Limb (tissue), 2 donors: Measurements from ENCODE around the gene SORCS3.

ENCODE experiments used
- DNase-seq, 2 donors: peaks; one replicate each; pipeline ENCODE4 v3.0.0-alpha.2; 2016; ENCODE audit errors: extremely low spot score in 2 of 2

The SORCS3 gene

GRCh38 chr10:105252911-105253310 is 611.8 kb downstream of the SORCS3 start:
- DNase-seq: no peak

DNA sequence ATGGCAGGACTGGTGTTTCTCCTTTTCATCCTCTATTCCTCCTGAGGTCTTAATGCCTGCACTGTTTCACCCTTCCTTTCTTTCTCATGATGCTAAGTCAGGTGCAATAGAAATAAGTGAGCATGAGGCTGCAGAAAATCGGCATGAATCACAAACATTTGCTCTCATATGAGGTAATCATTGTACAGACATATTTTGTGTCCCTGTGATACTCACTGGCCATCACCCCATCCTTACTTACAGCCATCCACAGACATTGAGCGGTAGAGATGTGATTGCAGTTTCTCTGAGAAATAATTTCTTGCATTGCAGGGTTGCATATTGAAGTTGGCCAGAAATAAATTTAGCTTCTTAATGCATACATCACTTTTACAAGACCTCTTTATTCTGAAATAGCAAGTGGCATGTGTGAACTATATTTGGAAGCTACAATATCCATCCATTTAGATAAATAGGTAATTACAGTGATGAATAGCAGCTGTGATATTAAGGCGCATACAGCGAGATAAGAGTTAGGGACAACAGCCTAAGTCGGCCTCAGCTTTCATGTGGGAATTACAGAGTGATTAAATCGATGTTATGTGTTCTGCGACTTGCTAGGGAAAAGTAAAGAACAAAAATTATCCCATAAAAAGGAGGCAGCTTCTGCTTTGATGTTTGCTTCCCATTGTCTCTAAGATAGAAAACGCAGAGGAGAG is 612.6 kb downstream of the SORCS3 start:
- no peak for DNase-seq

DNA sequence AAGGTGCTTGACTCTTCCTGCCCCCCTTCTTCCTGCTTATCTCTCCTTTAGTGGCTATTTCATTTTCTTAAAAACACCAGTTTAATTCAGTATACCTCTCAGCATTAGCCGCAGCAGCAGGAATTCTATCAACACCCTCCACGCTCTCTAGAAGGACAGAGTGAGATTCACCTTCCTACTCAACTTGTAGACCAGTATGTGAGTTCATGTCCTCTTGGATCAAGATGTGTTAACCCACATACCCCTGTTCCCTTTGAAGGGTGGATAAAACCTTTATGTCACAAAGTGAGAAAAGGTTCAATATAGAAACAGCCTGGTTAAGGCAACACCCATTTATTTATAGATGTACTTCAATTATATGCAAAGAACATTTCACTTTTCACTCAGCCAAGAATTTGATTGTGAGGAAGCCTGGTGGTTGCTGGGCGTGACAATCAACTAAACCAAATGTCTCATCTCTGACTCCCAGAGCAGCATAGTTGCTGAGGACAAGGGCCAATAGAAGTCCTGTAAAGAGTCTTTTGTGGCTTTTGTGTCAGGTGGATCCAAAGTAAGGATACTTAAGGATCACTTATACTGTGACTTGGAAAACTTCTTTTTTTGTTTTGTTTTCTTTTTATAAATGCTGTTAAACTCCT is 617.1 kb downstream of the SORCS3 start:
- DNase-seq: no peak

DNA sequence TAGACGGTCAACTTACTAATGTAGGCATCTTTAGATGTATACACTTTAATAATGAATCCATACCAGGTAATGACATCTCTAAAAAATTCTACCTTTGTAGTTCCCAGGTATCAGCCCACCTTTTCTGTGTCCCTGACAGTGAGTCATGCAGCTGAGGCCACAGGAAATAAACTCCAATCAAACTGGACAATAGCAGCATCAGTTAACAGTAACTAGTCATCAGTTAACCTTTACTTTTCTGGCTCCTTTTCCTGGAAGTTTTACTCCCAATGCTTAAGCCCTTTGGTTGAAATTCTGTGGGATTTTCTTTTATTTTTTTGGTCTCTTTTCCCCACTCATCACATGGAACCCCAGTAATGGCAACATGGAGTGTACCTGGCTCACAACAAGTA is 617.6 kb downstream of the SORCS3 start:
- no peak for DNase-seq

- DNase-seq: no peak
Measured at GRCh38 chr10:105259201-105259600, 618.1 kb downstream of the SORCS3 start.

DNA sequence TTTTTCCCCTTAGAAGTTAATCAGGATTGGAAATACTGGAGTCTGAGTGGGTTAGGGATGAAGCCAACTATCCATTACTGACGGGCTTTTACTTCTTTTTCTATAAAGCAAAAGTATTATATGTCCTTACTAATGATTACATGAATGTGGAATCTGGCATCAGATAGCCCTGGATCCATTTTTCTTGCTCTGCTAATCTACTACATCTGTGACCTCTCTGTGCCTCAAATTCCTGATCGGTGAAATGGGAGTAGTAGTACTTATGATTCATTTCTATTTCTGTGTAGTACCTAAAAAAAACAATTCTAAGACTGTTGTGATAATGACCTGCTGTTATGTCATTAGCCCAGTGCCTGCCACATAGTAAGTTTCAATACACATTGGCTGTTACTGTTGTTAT is 621.6 kb downstream of the SORCS3 start:
- DNase-seq: no peak

DNA sequence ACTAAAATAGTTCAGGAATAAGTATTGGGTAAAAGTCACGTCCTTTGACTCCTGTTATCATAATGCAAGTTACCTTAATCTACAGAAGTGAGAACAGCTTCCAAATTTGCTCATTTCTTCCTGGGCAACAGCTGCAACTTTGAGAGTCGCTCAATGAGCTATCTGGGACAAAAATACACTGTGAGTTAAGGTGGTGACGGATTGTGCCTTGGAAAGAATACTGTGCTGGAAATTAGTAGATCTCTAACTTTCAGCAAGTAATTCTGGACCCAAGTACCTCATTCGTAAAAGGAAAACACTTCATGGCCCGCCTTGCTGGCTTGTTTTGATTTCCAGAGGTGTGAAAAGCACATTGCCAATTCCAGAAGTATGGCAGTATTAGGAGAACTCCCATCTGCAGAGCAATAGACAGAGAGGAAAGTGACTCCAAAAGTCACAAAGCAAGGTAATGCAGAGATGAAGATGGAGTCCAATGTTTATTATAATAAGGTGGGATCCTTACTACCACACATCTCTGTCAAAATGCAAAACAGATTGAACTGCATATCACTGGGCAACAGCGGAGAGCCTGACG is 626.0 kb downstream of the SORCS3 start:
- no peak for DNase-seq

DNA sequence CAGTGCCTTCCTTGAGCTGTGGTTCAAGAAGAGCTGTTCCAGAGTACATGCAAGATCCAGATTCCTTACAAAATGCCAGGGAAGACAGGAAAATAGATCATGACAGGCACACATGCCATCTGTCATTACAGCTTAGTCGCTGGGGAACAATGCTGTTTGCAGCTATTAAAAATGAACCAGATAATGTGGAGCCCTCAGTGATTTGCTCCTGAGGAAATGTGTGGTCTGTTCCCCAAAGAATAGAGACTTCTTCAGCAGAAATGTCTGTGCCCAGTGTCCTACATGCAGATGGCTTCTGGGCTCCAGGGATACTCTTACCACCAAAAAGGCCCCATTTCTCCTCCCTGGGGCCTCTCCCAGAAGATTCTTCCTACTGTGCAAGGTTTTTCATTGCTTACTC is 627.9 kb downstream of the SORCS3 start:
- no peak for DNase-seq

GRCh38 chr10:105269689-105270088 is 628.6 kb downstream of the SORCS3 start:
- DNase-seq: no peak

GRCh38 chr10:105274556-105275070 is 633.5 kb downstream of the SORCS3 start:
- DNase-seq: no peak

- no peak for DNase-seq
Measured at GRCh38 chr10:105278439-105278838, 637.3 kb downstream of the SORCS3 start.

DNA sequence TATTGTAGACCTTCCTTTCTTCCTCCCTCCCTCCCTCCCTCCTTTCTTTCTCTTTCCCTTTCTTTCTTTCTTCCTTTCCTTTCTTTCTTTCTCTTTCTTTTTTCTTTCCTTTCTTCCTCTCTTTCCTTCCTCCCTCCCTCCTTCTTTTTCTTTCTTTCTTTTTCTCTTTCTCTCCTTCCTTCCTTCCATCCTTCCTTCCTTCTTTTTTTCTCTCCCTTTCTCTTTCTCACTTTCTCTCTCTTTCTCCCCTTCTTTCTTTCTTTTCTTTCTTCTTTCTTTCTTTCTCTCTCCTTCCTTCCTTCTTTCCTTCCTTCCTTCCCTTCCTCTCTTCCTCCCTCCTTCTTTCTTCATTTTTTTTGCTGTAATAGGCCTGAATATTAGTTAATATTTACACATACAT is 638.0 kb downstream of the SORCS3 start:
- DNase-seq: no peak

DNA sequence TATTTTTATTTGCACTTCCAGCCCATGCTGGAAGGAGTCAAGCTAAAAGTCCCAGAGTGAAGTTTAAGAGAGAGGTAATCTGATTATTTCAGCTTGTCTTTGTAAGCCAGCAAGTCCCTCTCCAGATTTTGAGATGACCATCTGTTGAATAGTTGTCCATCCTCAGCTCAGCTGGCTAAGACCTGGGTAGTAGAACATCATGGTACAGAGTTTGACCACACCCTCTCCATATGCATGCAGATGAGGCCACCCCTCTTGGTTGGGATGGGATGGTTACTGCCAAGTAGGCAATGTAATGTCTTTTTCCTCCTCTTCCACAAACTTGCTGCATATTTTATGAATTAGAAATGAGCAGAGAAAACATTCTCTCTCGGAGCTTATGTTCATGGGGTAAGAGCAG is 639.8 kb downstream of the SORCS3 start:
- no peak for DNase-seq

- no peak for DNase-seq
Measured at GRCh38 chr10:105284476-105285215, 643.6 kb downstream of the SORCS3 start.

GRCh38 chr10:105288026-105288425 is 646.9 kb downstream of the SORCS3 start:
- DNase-seq: peak in 1 of 2 donors; percentile 21

- DNase-seq: no peak
Measured at GRCh38 chr10:105288613-105289012, 647.5 kb downstream of the SORCS3 start.

GRCh38 chr10:105291571-105291970 is 650.5 kb downstream of the SORCS3 start:
- DNase-seq: no peak

GRCh38 chr10:105292236-105292635 is 651.1 kb downstream of the SORCS3 start:
- no peak for DNase-seq
